B cell (primary cell): ENCODE results near the gene GFOD1. TPM values are rescaled to one million over a fixed set of nuclear protein-coding genes. Genes with fewer than 3 reads are reported as not detected.

Experiments used
- ATAC-seq: fragments of 200-7000 bp; cut with Tn5 transposase; one replicate; pipeline ENCODE4 v1.10.0; 2021; ENCODE audit warnings: low read depth, mild to moderate bottlenecking, moderate number of reproducible peaks, moderate library complexity
- CTCF ChIA-PET: fragments of 350-600 bp; sonication (Branson Sonifier 250); formaldehyde crosslinking; loops from one replicate; lab custom pipeline; 2021; ENCODE audit warnings: antibody characterized with exemption, inconsistent platforms; lab: Charles Lee
- POLR2A ChIA-PET: fragments of 350-600 bp; sonication (Branson Sonifier 250); formaldehyde crosslinking; loops from one replicate; lab custom pipeline; 2021; ENCODE audit warnings: antibody characterized with exemption; lab: Charles Lee
- DNase-seq: peaks from one replicate; pipeline ENCODE4 v3.0.0; 2013
- H2AFZ ChIP-seq: 2 replicates; pipeline ENCODE4 v1.6.1; 2012; ENCODE audit warnings: mild to moderate bottlenecking, low read depth, low read length; ENCODE audit not compliant: insufficient read depth, poor library complexity, severe bottlenecking
- H3K27ac ChIP-seq, 2 donors: 1 replicate in 1 of 2; 2 replicates in 1 of 2; pipeline ENCODE4 v1.5.1; 2012 to 2013; ENCODE audit warnings: low read length in 2 of 2, mild to moderate bottlenecking in 2 of 2, moderate library complexity in 1 of 2
- H3K27me3 ChIP-seq, 4 experiments: fragments of 200-600 bp in 1 of 4; sonication (generic) in 1 of 4; replicated peaks in 1 of 4; 1 replicate in 2 of 4; 2 replicates in 2 of 4; pipeline versions ENCODE4 v1.6.1 to v1.7.0; 2013 to 2016; ENCODE audit warnings: low read length in 3 of 4, mild to moderate bottlenecking in 2 of 4, mixed read lengths in 1 of 4, moderate library complexity in 1 of 4; ENCODE audit not compliant: insufficient read depth in 4 of 4, control insufficient read depth in 3 of 4; ENCODE audit errors: control extremely low read depth in 1 of 4
- H3K36me3 ChIP-seq, 2 experiments: replicated peaks in 1 of 2; 1 replicate in 1 of 2; 2 replicates in 1 of 2; pipeline versions ENCODE4 v1.6.1 to v1.7.1; 2013; ENCODE audit warnings: low read length in 1 of 2; ENCODE audit not compliant: insufficient read depth in 2 of 2, control insufficient read depth in 1 of 2; ENCODE audit errors: control extremely low read depth in 1 of 2, extremely low read depth in 1 of 2
- H3K4me1 ChIP-seq, 2 donors: fragments of 200-600 bp in 1 of 2; sonication (generic) in 1 of 2; 1 replicate in 1 of 2; 2 replicates in 1 of 2; pipeline versions ENCODE4 v1.5.1 to v1.6.1; 2013 to 2017; ENCODE audit warnings: low read length in 2 of 2; ENCODE audit not compliant: control insufficient read depth in 2 of 2, insufficient read depth in 2 of 2
- H3K4me2 ChIP-seq: replicated peaks from 2 replicates; pipeline ENCODE3; 2012; ENCODE audit warnings: mild to moderate bottlenecking, low read depth, low read length; ENCODE audit not compliant: poor library complexity, severe bottlenecking
- H3K4me3 ChIP-seq, 5 experiments: fragments of 200-600 bp in 1 of 5; sonication (generic) in 1 of 5; 1 replicate in 3 of 5; 2 replicates in 2 of 5; pipeline versions ENCODE4 v1.5.1 to v1.7.0; 2011 to 2016; ENCODE audit warnings: low read length in 4 of 5, mild to moderate bottlenecking in 4 of 5, low read depth in 2 of 5, control low read depth in 1 of 5, moderate library complexity in 1 of 5; ENCODE audit not compliant: insufficient read depth in 1 of 5; ENCODE audit errors: control extremely low read depth in 1 of 5, extremely low read depth in 1 of 5
- H3K79me2 ChIP-seq: fragments of 200-600 bp; sonication (generic); one replicate; pipeline ENCODE4 v1.6.0; 2016; ENCODE audit warnings: low read length; ENCODE audit not compliant: control insufficient read depth, insufficient read depth
- H3K9ac ChIP-seq: fragments of 200-600 bp; sonication (generic); 2 replicates; pipeline ENCODE4 v1.6.1; 2017; ENCODE audit warnings: mild to moderate bottlenecking, low read length, moderate library complexity
- H3K9me3 ChIP-seq, 3 donors: one replicate each; pipeline versions ENCODE4 v1.6.1 to v1.7.1; 2013; ENCODE audit warnings: low read length in 2 of 3; ENCODE audit not compliant: control insufficient read depth in 2 of 3, insufficient read depth in 1 of 3; ENCODE audit errors: control extremely low read depth in 1 of 3
- H4K20me1 ChIP-seq: 2 replicates; pipeline ENCODE4 v1.6.0; 2012; ENCODE audit warnings: mild to moderate bottlenecking, low read length; ENCODE audit not compliant: insufficient read depth, control insufficient read depth, poor library complexity, severe bottlenecking
- H3K27ac Mint-ChIP-seq: one replicate; pipeline ENCODE4 v1.8.0; 2021; ENCODE audit warnings: mixed read lengths
- H3K27me3 Mint-ChIP-seq: one replicate; pipeline ENCODE4 v1.8.0; 2021; ENCODE audit warnings: mixed read lengths
- H3K4me1 Mint-ChIP-seq: one replicate; pipeline ENCODE4 v1.8.0; 2021; ENCODE audit warnings: mixed read lengths
- H3K4me3 Mint-ChIP-seq: one replicate; pipeline ENCODE4 v1.8.0; 2021; ENCODE audit warnings: mixed read lengths
- H3K9me3 Mint-ChIP-seq: one replicate; pipeline ENCODE4 v1.8.0; 2022; ENCODE audit warnings: mixed read lengths; ENCODE audit not compliant: insufficient read depth
- EZH2 ChIP-seq: IDR thresholded peaks from 2 replicates; pipeline ENCODE4 v1.6.1; 2012; ENCODE audit warnings: borderline replicate concordance, low read depth, mild to moderate bottlenecking, moderate library complexity, low read length; ENCODE audit not compliant: insufficient read depth, poor library complexity, severe bottlenecking
- WGBS: methylation state at CpG from one replicate; pipeline ENCODE4 v1.1.5; 2013; ENCODE audit warnings: missing lambda C conversion rate; ENCODE audit not compliant: insufficient coverage; 5-methylcytosine and 5-hydroxymethylcytosine counted together
- intact Hi-C: fragments of 100-400 bp; cut with micrococcal nuclease; formaldehyde crosslinking; loops from one replicate; pipeline ENCODE4 v1.10.0; 2022
- polyA plus RNA-seq: library from polyadenylated mRNA; depleted of rRNA; stranded (reverse); fragments of >200 nt; gene quantifications from 2 replicates; pipeline ENCODE4 v1.2.3, GENCODE V29; 2012
- total RNA-seq, 2 donors: library from RNA; stranded (reverse); fragments of 120-200 nt in 1 of 2; gene quantifications; 1 replicate in 1 of 2; 2 replicates in 1 of 2; pipeline versions ENCODE4 v1.2.3 to v1.2.4, GENCODE V29; 2013 to 2022
- TF ChIP-seq, protein P1 (sequence below): fragments of 200-600 bp; IDR thresholded peaks from one replicate; pipeline ENCODE4 v1.8.0; 2022; ENCODE audit warnings: antibody characterized with exemption, mild to moderate bottlenecking

Gene GFOD1
- total and polyA plus RNA-seq, 2 donors (not counting 1 experiment from before 2014, with no cell fraction given): 8.3 to 42.4 TPM

DNA sequence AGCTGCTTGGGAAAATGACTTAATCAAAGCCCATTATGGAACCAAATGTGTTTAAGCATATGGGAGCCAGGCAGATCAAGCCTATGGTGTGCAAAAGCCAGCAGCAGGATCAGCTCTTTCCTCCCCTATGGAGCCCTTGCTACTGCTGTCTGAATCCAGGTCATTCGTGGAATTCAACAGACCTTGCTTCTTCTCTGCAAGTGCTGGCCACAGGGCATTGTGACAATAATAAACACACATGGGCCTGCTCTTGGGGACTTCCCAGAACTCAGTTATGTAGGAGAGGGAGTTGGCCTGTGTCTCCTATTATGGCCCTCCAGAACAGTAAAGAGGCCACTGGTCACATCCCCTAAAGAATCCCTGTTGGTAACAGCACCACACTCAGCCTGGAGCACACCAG lies 18.6 kb downstream of the GFOD1 start:
- no peak for TF ChIP-seq EZH2
- TF ChIP-seq, protein P1, sequence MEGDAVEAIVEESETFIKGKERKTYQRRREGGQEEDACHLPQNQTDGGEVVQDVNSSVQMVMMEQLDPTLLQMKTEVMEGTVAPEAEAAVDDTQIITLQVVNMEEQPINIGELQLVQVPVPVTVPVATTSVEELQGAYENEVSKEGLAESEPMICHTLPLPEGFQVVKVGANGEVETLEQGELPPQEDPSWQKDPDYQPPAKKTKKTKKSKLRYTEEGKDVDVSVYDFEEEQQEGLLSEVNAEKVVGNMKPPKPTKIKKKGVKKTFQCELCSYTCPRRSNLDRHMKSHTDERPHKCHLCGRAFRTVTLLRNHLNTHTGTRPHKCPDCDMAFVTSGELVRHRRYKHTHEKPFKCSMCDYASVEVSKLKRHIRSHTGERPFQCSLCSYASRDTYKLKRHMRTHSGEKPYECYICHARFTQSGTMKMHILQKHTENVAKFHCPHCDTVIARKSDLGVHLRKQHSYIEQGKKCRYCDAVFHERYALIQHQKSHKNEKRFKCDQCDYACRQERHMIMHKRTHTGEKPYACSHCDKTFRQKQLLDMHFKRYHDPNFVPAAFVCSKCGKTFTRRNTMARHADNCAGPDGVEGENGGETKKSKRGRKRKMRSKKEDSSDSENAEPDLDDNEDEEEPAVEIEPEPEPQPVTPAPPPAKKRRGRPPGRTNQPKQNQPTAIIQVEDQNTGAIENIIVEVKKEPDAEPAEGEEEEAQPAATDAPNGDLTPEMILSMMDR: no peak
- intact Hi-C loops: no loop called here
- no peaks in the 10 kb centered on the region for H3K27me3 ChIP-seq
- no peak overlapping the region for H3K4me3 Mint-ChIP-seq
- CTCF ChIA-PET: no interaction called here
- H3K9ac ChIP-seq: no peak overlapping the region
- H3K4me1 ChIP-seq: peaks cover 18 to 47% of the 10 kb centered on the region in 2 donors
- H3K9me3 ChIP-seq: peaks cover 0 to 4% (median 0%) of the 10 kb centered on the region in 3 donors
- peaks cover 68% of the 10 kb centered on the region for H3K4me1 Mint-ChIP-seq
- no peaks in the 10 kb centered on the region for H4K20me1 ChIP-seq
- H3K79me2 ChIP-seq: peaks cover 42% of the 10 kb centered on the region
- H3K27ac Mint-ChIP-seq: no peak overlapping the region
- POLR2A ChIA-PET: no interaction called here
- no peak overlapping the region for H3K4me2 ChIP-seq
- DNase-seq: no peak
- no peak for ATAC-seq
- H3K4me3 ChIP-seq: no peak overlapping the region
- H3K9me3 Mint-ChIP-seq: no peaks in the 10 kb centered on the region
- H3K27ac ChIP-seq: no peak overlapping the region
- WGBS: no CpG with 5 or more reads among the region's 1 CpG
- peaks cover 0 to 2% of the 10 kb centered on the region in 2 experiments for H3K36me3 ChIP-seq
- no peaks in the 10 kb centered on the region for H3K27me3 Mint-ChIP-seq
- H2AFZ ChIP-seq: no peak overlapping the region

DNA sequence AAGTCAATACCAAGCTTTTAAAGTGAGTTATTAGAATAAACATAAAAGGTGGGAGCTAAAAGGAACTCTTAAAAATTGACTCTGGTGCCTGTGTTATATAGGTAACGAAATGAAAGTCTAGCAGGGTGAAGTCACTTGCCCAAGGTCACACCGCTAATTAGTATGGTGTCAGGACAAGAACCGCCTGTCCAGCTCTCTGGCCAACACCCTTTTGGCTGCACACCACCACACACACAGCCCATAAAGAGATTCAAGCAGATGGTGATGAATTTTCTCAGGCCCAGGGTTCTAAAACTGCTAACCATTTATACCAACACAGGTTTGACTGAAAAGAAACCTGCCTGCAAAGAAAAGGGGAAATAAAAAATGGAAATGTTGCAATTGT lies 20.2 kb downstream of the GFOD1 start:
- ChIA-PET POLR2A (no interaction called here), CTCF (interaction anchor here (1.0 kb wide), 1 partner anchor 11 kb away, joined by 4 read pairs; no protein-coding TSS in a partner anchor)
- H3K27me3 ChIP-seq: no peaks in the 10 kb centered on the region
- 100% methylated on average over 1 of the region's 3 CpGs for WGBS
- Mint-ChIP-seq H3K27me3 (no peaks in the 10 kb centered on the region), H3K9me3 (no peaks in the 10 kb centered on the region), H3K27ac (no peak overlapping the region), H3K4me3 (no peak overlapping the region), H3K4me1 (peaks cover 70% of the 10 kb centered on the region)
- DNase-seq (no peak), ATAC-seq (no peak)
- H2AFZ ChIP-seq: no peak overlapping the region
- H3K79me2 ChIP-seq: peaks cover 41% of the 10 kb centered on the region
- H3K27ac ChIP-seq: no peak overlapping the region
- peaks cover 0 to 4% (median 0%) of the 10 kb centered on the region in 3 donors for H3K9me3 ChIP-seq
- no peak overlapping the region for H3K9ac ChIP-seq
- H3K4me2 ChIP-seq: no peak overlapping the region
- no peaks in the 10 kb centered on the region for H4K20me1 ChIP-seq
- H3K4me1 ChIP-seq: peaks cover 22 to 52% of the 10 kb centered on the region in 2 donors
- intact Hi-C loops: no loop called here
- TF ChIP-seq EZH2: no peak
- TF ChIP-seq, protein P1: no peak
- H3K36me3 ChIP-seq: peaks cover 0 to 2% of the 10 kb centered on the region in 2 experiments
- H3K4me3 ChIP-seq: no peak overlapping the region
